Umbilical cord (tissue), 2 donors: Measurements from ENCODE around the gene DEFB114. TPM values are rescaled to one million over a fixed set of nuclear protein-coding genes. Genes with fewer than 3 reads are reported as not detected.

ENCODE experiments used
- DNase-seq: peaks from one replicate; pipeline ENCODE4 v3.0.0-alpha.2; 2015; ENCODE audit warnings: low spot score
- total RNA-seq: library from RNA; depleted of rRNA; stranded (reverse); fragments of >200 nt; gene quantifications from one replicate; pipeline ENCODE4 v1.2.3, GENCODE V29; 2014; ENCODE audit warnings: low replicate concordance; ENCODE audit not compliant: insufficient read depth

The DEFB114 gene
- total RNA-seq, 1 donor from 2014 or later, result not detected

DNA sequence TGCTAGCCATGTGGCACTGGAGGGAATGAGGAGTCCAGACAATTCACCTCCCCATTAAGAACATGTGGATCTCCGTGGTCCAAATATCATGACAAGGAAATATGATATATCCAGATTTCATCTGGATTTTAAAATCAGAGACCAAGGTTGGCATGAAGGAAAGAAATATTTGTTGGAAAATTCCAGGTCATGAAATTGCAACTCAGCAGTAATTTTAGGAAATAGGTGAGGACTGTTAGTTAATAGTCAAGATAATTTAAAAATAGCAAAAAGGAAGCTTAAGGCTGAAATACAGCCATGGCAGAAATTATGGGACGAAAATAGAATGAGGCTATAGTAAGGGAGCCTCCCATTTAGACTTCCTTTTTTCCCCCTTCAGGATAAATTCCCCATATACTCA, 26.9 kb downstream of the DEFB114 start:
- DNase-seq, result no peak

DNA sequence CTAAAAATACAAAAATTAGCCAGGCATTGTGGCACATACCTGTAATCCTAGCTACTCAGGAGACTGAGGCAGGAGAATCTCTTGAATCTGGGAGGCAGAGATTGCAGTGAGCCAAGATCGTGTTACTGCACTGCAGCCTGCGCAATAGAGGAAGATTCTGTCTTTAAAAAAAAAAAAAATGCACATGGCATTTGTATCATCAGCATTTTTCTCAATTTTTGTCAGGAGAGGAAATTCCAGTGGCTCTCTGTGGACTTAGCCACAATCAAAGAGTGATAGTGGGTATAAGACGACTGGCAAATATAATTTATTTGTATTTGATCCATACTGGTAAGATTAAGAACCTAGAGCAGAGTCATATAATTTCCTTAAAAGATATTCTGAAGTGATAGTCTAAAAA, 28.6 kb downstream of the DEFB114 start:
- DNase-seq, result peak; percentile 2

DNA sequence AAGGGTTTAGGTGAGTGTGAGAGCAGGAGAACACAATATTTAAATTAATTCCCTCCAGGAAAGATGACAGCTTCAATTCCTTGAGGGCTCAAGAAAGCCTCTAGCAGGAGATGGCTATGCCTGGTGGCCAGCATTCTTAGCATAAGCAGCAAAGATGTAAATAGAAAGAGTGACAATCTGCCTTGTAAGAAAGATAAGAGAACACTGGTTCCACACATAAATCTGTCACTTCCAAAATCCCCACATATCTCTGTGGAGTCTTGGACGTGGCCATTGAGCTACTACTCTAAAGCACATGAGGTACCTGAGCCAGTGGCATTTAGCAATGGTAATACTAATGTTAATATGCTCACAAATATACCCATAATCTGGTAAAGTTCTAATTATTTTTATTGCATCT, 29.2 kb downstream of the DEFB114 start:
- DNase-seq, result no peak

DNA sequence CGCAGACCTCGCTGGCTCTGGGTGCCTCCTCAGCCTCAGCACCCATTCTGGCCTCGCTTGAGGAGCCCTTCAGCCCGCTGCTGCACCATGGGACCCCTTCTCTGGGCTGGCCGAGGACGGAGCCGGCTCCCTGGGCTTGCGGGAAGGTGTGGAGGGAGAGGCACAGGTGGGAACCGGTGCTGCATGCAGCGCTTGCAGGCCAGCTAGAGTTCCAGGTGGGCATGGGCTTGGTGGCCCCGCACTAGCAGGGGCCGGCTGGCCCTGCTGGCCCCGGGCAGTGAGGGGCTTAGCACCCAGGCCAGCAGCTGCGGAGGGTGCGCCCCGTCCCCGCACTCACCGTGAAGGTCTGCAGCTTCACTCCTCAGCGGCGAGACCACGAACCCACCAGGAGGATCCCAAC, 30.4 kb downstream of the DEFB114 start:
- no peak for DNase-seq

DNA sequence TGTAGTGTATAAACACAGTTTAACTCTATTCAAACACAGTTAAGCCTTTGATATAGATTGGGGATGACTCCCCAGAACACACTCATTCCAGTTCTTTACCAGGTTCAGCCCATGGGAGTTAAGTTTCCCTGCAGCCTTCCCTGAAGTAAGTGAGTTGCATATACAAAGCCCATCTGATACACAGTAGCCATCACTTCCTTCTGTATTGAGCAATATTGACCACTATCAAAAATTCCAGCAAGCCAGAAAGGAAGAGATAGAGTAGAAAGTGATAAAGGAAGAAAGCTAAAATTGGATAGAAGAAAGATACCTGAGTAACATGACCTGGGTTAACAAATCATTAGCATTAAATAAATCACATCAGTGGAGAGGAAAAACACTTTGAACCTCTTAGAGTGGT, 34.6 kb downstream of the DEFB114 start:
- no peak for DNase-seq

DNA sequence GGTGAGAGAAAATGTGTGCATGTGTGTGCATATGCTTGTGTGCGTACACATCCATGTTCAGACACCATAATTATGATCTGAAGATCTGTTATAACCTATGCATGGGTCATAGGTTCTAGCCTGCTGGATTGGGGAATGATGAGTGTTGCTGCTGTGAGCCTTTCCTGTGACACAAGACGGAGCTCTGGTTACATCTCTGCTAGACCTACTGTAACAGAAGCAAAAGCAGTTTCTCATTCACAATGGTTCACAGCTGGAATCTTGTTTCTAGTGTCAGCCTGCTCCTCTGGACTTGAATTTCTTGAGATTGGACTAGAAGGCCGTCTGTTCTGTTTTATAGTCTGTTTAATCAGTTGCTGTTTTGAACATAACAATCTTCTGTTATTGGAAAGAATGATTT, 40.1 kb downstream of the DEFB114 start:
- no peak for DNase-seq

DNA sequence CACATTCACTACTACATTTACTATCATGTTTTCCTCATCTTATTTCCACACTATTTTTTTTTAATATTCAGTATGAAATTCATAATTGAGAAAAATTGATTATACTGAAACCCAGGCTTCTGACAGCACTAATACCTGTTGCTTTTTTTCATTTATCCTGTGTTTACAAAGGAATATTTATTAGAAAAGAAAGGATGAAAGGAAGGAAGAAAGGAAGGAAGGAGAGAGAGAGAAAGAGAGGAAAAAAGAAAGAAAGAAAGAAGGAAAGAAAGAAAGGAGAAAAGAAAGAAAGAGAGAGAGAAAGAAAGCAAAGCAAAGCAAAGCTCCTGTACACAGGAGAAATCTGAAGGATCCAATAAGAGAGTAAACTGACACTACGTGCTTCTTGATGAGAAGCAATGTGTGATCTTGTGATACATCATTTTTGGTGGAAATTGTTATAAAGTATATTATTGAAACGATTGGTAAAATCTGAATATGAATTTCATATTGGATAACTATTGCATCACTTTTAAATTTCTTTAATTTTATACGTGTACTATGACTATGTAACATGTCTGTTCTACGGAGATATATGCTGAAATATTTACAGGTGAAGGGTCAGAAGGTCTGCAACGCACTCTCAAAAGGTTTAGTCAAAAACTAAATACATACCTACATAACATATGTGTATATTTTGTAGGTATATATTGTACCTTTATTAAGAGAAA, 43.9 kb downstream of the DEFB114 start:
- no peak for DNase-seq

DNA sequence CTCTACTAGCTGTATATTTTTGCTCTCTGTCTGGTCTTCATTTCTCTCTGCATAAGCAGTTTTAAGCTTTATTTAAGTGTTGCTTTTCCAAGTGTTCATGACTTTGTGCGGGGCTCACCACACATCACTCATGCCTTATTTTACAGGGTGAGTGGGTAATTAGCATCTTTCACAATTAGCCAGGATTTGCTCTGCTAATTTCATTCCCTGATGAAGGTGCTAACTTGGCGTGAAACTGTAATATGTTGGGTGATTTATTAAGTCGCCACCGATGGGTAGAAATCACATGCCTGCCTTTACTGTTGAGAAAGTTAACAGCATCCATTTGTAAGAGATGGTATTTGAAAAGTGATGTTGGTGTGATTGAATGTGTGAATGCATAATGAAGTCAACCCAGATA, 44.7 kb downstream of the DEFB114 start:
- DNase-seq, result no peak

DNA sequence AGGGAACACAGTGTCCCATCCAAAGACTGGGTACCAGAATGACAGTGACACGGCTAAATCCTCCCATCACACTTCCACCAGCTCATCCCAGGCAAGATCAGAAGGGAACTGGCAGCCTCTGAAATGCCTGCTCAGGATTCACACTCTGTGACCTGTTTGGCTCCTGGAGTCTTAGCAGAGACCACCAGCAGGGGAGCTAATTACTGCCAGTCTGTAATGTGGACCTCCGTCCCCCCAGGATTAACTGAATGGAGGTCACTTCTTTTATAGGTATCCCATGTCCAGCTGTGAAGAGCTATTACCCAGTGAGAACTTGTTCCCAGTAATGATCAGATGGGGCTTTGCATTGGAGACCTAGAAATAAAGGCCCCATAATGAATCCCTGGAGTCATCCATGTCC, 45.2 kb downstream of the DEFB114 start:
- no peak for DNase-seq

DNA sequence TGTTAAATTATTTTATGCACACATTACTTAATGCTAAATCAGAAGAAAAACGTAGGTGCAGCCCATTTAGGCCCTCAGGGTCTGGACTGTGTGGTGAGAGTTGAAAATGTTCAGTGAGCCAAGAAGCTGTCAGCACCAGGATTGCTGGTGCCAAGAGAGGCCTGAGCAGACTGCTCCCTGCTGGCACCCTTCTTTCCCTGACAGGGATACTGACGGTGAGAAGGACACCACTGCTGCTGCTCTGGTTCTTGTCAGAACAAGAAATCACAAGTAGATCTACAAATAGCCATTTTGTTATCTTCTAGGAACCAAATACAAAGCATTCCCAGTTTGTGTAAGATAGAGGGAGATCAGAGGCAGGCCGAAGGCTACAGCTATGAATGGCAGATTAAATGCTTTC, 48.9 kb downstream of the DEFB114 start:
- peak; percentile 81 for DNase-seq

DNA sequence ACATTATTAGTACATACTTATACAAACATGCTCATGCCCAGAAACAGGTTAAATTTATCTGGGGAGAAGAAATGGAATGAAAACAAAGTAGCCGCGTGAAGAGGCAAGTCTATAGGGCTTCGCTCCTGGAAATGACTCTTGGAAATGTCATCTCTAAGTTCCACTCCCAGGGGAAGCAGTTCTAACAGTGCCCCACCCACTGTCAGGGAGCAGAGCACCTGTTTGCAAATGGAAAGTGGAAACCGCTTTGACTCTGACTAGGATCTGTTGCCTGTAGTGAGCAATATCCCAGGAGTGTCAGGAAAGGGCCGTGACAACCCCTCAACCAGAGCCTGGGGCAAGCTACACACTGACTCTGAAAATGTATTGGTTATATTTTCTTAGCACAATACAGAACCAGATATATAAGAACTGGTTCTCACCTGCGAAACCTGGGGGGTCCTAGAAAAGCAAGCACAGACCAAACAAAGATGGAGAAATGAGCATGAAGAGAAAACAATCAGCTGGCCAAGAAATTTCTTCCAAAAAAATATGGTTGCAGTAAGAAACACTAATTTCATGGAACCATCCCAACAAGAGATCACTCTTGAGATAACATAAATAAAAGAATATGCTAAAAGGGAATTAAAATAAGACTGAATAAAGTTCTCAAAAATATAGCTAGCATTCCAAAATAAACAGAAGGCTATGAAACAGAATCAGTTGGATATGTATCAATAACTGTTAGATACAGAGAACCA, 50.2 kb downstream of the DEFB114 start:
- no peak for DNase-seq

DNA sequence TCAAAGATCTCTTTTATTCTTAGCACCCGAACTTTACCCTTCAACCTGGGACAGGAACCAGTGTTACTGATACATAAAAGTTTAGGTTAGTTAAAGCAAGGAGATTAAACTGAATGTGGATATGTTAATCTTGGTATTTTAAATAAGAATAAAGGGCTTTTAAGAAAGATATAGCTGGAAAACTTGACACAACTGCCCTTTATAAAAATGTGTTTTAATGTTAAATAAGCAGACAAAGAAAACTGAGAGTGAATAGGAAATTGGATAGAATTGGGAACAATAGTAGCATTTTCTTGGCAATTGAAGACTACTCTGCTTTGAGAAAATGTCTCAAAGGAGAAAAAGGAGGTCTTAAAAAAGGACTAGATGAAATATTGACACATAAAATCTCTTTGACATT, 51.8 kb downstream of the DEFB114 start:
- no peak for DNase-seq

DNA sequence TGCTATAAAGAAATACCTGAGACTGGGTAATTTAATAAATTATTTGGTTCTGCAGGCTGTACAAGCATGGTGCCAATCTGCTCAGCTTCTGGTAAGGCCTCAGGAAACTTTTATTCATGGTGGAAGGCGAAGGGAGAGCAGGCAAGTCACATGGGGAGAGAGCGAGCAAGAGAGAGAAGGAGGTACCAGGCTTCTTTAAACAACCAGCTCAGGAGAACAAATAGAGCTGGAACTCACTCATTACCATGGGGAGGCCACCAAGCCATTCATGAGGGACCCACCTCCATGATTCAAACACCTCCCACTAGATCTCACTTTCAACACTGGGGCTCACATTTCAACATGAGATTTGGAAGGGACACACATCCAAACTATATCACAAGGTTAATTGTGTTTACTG, 52.7 kb downstream of the DEFB114 start:
- no peak for DNase-seq

Other genes starting within 250 kb of the DEFB114 start
- gene CRISP3, start 219.8 kb downstream of the DEFB114 start, total RNA-seq, result 10.8 TPM
- gene PGK2, start 176.9 kb downstream of the DEFB114 start, total RNA-seq, result 7.0 TPM
- gene CRISP1, start 97.6 kb downstream of the DEFB114 start, total RNA-seq, result 7.5 TPM
- not detected for gene DEFB113, start 5.5 kb upstream of the DEFB114 start, total RNA-seq
- gene DEFB110, start 57.8 kb upstream of the DEFB114 start, total RNA-seq, result not detected
- gene DEFB112, start 85.8 kb upstream of the DEFB114 start, total RNA-seq, result not detected